ENCODE measurements around the gene SH3PXD2B. TPM values are rescaled to one million over a fixed set of nuclear protein-coding genes. Genes with fewer than 3 reads are reported as not detected.
"Not testable (repeated sequence)": the region's sequence is repeated elsewhere in the genome, so short reads cannot be mapped to it uniquely, and the experiment has no call there.

The SH3PXD2B gene
- total RNA-seq, 1 donor from 2014 or later = 52.3 TPM

DNA sequence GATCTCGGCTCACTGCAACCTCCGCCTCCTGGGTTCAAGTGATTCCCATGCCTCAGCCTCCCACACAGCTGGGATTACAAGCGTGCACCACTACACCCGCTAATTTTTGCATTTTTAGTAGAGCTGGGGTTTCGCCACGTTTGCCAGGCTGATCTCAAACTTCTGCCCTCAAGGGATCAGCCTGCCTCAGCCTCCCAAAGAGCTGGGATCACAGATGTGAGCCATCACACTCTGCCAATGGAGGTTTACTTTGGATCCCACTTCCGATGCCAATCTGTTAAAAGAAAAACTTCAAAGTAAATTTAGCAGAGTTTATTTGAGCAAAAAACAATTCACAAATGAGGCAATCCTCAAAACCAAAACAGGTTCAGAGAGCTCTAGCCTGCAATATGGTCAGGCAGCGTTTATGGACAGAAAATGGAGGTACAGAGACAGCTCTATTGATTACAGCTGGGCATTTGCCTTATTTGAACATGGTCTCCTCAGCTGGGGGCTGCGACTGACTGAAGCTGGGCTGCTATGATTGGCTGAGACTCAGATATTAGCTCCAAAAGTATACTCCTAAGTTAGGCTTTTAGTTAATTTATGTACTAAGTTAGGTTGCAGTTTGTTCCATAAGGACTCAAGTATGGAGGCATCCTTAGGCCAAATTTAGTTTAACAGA is 152.1 kb downstream of the SH3PXD2B start:
- no peaks in the 10 kb centered on the region for H3K4me1 Mint-ChIP-seq (ENCODE audit: unreplicated experiment)

GRCh38 chr5:172299916-172300439 is 154.3 kb downstream of the SH3PXD2B start:
- TF ChIP-seq, protein P1, sequence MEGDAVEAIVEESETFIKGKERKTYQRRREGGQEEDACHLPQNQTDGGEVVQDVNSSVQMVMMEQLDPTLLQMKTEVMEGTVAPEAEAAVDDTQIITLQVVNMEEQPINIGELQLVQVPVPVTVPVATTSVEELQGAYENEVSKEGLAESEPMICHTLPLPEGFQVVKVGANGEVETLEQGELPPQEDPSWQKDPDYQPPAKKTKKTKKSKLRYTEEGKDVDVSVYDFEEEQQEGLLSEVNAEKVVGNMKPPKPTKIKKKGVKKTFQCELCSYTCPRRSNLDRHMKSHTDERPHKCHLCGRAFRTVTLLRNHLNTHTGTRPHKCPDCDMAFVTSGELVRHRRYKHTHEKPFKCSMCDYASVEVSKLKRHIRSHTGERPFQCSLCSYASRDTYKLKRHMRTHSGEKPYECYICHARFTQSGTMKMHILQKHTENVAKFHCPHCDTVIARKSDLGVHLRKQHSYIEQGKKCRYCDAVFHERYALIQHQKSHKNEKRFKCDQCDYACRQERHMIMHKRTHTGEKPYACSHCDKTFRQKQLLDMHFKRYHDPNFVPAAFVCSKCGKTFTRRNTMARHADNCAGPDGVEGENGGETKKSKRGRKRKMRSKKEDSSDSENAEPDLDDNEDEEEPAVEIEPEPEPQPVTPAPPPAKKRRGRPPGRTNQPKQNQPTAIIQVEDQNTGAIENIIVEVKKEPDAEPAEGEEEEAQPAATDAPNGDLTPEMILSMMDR (conservative IDR thresholded peaks at IDR 0.05) = no peak
- H3K9me3 Mint-ChIP-seq = no peaks in the 10 kb centered on the region
- no peak overlapping the region for H3K4me3 Mint-ChIP-seq
- H3K36me3 Mint-ChIP-seq = no peaks in the 10 kb centered on the region
- no peak overlapping the region for H3K27ac Mint-ChIP-seq
- no peaks in the 10 kb centered on the region for H3K27me3 Mint-ChIP-seq
- DNase-seq (ENCODE audit: extremely low spot score, unreplicated experiment) = no peak
- no peaks in the 10 kb centered on the region for H3K4me1 Mint-ChIP-seq (ENCODE audit: unreplicated experiment)

More for the DNA sequence above, 152.1 kb downstream of the SH3PXD2B start:
- TF ChIP-seq, protein P1 (conservative IDR thresholded peaks at IDR 0.05) = no peak
- H3K36me3 Mint-ChIP-seq = no peaks in the 10 kb centered on the region
- no peak overlapping the region for H3K4me3 Mint-ChIP-seq
- no peaks in the 10 kb centered on the region for H3K9me3 Mint-ChIP-seq
- H3K27ac Mint-ChIP-seq = no peak overlapping the region
- no peak for DNase-seq (ENCODE audit: extremely low spot score, unreplicated experiment)
- no peaks in the 10 kb centered on the region for H3K27me3 Mint-ChIP-seq

GRCh38 chr5:172294831-172295230 is 159.5 kb downstream of the SH3PXD2B start:
- H3K4me1 Mint-ChIP-seq (ENCODE audit: unreplicated experiment) = peaks cover 6% of the 10 kb centered on the region
- no peaks in the 10 kb centered on the region for H3K27me3 Mint-ChIP-seq
- no peaks in the 10 kb centered on the region for H3K36me3 Mint-ChIP-seq
- no peak overlapping the region for H3K27ac Mint-ChIP-seq
- no peak overlapping the region for H3K4me3 Mint-ChIP-seq
- no peak for DNase-seq (ENCODE audit: extremely low spot score, unreplicated experiment)
- TF ChIP-seq, protein P1 (conservative IDR thresholded peaks at IDR 0.05) = no peak
- H3K9me3 Mint-ChIP-seq = no peaks in the 10 kb centered on the region

GRCh38 chr5:172293745-172294342 is 160.5 kb downstream of the SH3PXD2B start:
- Mint-ChIP-seq H3K9me3 (no peaks in the 10 kb centered on the region), H3K27ac (peak overlapping the region; percentile 7)
- TF ChIP-seq, protein P1 (conservative IDR thresholded peaks at IDR 0.05) = peak; percentile 39

DNA sequence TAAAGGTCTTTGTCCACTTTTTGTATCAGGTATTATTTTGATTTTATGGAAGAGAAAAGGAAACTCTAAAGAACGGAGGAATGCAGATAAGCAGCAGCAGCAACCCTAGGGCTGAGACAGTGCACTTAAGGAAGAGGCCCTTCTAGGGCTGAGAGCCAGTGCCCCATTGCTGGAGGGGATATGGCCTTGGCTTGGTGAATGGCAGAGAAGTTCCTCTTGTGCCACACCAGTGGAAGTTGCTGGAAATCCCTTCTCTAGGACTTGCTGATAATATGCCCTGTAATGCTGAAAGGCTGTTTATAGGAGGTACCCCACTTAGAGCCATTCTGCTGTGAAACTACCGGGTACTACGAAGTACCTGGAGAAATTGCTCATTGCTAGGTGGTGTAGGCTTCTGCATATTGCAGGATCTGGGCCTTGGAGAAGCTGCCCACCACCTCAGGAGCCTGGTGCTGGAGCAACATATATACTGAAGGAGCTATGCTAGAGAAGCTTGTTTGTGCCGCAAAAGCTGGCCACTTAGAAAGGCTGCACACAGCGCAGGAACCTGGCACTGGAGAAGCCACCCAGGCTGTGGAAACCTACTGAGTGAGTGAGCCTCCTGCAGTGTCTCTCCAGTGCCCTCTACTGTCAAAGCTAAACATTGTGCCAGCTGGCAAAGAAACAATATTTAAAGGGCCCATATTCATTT is 161.1 kb downstream of the SH3PXD2B start:
- no peaks in the 10 kb centered on the region for H3K36me3 Mint-ChIP-seq
- no peaks in the 10 kb centered on the region for H3K27me3 Mint-ChIP-seq
- no peaks in the 10 kb centered on the region for H3K9me3 Mint-ChIP-seq
- no peak for DNase-seq (ENCODE audit: extremely low spot score, unreplicated experiment)
- H3K4me1 Mint-ChIP-seq (ENCODE audit: unreplicated experiment) = peaks cover 6% of the 10 kb centered on the region
- H3K4me3 Mint-ChIP-seq = no peak overlapping the region
- TF ChIP-seq, protein P1 (conservative IDR thresholded peaks at IDR 0.05) = peak; percentile 89
- peak overlapping the region; percentile 7 for H3K27ac Mint-ChIP-seq

More at GRCh38 chr5:172293745-172294342, 160.5 kb downstream of the SH3PXD2B start:
- Mint-ChIP-seq H3K4me3 (no peak overlapping the region), H3K36me3 (no peaks in the 10 kb centered on the region), H3K4me1 (ENCODE audit: unreplicated experiment) (peaks cover 6% of the 10 kb centered on the region), H3K27me3 (no peaks in the 10 kb centered on the region)
- no peak for DNase-seq (ENCODE audit: extremely low spot score, unreplicated experiment)

GRCh38 chr5:172291837-172292236 is 162.5 kb downstream of the SH3PXD2B start:
- H3K9me3 Mint-ChIP-seq; H3K4me1 Mint-ChIP-seq (ENCODE audit: unreplicated experiment); DNase-seq (ENCODE audit: extremely low spot score, unreplicated experiment); H3K4me3 Mint-ChIP-seq; H3K27me3 Mint-ChIP-seq; H3K36me3 Mint-ChIP-seq; H3K27ac Mint-ChIP-seq: not testable (repeated sequence)
